ENCODE data around the gene FRA10AC1. TPM values are rescaled to one million over a fixed set of nuclear protein-coding genes. Genes with fewer than 3 reads are reported as not detected.

The FRA10AC1 gene
- total and polyA plus RNA-seq, 8 donors, result 5.1 to 10.9 (median 8.8) TPM

GRCh38 chr10:93715345-93715744 is 13.0 kb upstream of the FRA10AC1 start:
- no peak for FAIRE-seq
- Histone ChIP-seq H3K4me1 (no peaks in the 10 kb centered on the region), H3K4me3 (no peak overlapping the region), H3K9me3 (no peaks in the 10 kb centered on the region), H3K27me3 (no peaks in the 10 kb centered on the region), H3K27ac (no peak overlapping the region), H3K36me3 (no peaks in the 10 kb centered on the region)
- TF ChIP-seq CTCF (IDR thresholded peaks at IDR 0.05), result no peak
- intact Hi-C loops (cut with DNase I), result no loop called here
- no peak for DNase-seq
- WGBS, 2 donors, result 69 to 73% methylated on average over 5 of the region's 5 CpGs
- ATAC-seq, result no peak

GRCh38 chr10:93712593-93712992 is 10.2 kb upstream of the FRA10AC1 start:
- no peak for FAIRE-seq
- ATAC-seq, result no peak
- no peaks in the 10 kb centered on the region for H3K36me3 ChIP-seq
- no peak for TF ChIP-seq CTCF (IDR thresholded peaks at IDR 0.05)
- no peak overlapping the region for H3K27ac ChIP-seq
- intact Hi-C loops (cut with DNase I), result no loop called here
- 53 to 57% methylated on average over 2 of the region's 2 CpGs for WGBS, 2 donors
- H3K4me3 ChIP-seq, result no peak overlapping the region
- H3K4me1 ChIP-seq, result no peaks in the 10 kb centered on the region
- no peaks in the 10 kb centered on the region for H3K9me3 ChIP-seq
- H3K27me3 ChIP-seq, result no peaks in the 10 kb centered on the region
- DNase-seq, result no peak

- H3K4me3 ChIP-seq, result no peak overlapping the region
- H3K36me3 ChIP-seq, result no peaks in the 10 kb centered on the region
- 70 to 87% methylated on average over 3 of the region's 3 CpGs for WGBS, 2 donors
- intact Hi-C loops (cut with DNase I), result no loop called here
- DNase-seq (no peak), FAIRE-seq (no peak), ATAC-seq (no peak)
- no peaks in the 10 kb centered on the region for H3K4me1 ChIP-seq
- no peak overlapping the region for H3K27ac ChIP-seq
- TF ChIP-seq CTCF (IDR thresholded peaks at IDR 0.05), result no peak
- no peaks in the 10 kb centered on the region for H3K9me3 ChIP-seq
- no peaks in the 10 kb centered on the region for H3K27me3 ChIP-seq
These were observed 9.5 kb upstream of the FRA10AC1 start for GRCh38 chr10:93711891-93712290.

- no peaks in the 10 kb centered on the region for H3K36me3 ChIP-seq
- 55 to 63% methylated on average over 5 of the region's 5 CpGs for WGBS, 2 donors
- FAIRE-seq (no peak), ATAC-seq (no peak), DNase-seq (no peak)
- no peak overlapping the region for H3K27ac ChIP-seq
- no peak overlapping the region for H3K4me3 ChIP-seq
- H3K9me3 ChIP-seq, result no peaks in the 10 kb centered on the region
- no peaks in the 10 kb centered on the region for H3K27me3 ChIP-seq
- H3K4me1 ChIP-seq, result no peaks in the 10 kb centered on the region
- intact Hi-C loops (cut with DNase I), result no loop called here
- TF ChIP-seq CTCF (IDR thresholded peaks at IDR 0.05), result no peak
These were observed 8.0 kb upstream of the FRA10AC1 start for GRCh38 chr10:93710333-93710909.

- intact Hi-C loops (cut with DNase I), result no loop called here
- no peak for TF ChIP-seq CTCF (IDR thresholded peaks at IDR 0.05)
- peaks cover 0 to 7% (median 0%) of the 10 kb centered on the region in 3 donors for H3K4me1 ChIP-seq
These were observed 5.2 kb upstream of the FRA10AC1 start for GRCh38 chr10:93707623-93708022.

More at GRCh38 chr10:93707623-93708022, 5.2 kb upstream of the FRA10AC1 start:
- no peak overlapping the region for H3K27ac ChIP-seq
- H3K4me3 ChIP-seq, result no peak overlapping the region
- no peaks in the 10 kb centered on the region for H3K27me3 ChIP-seq
- H3K9me3 ChIP-seq, result no peaks in the 10 kb centered on the region
- FAIRE-seq, result no peak
- DNase-seq, result no peak
- H3K36me3 ChIP-seq, result no peaks in the 10 kb centered on the region
- ATAC-seq, result no peak
